PC-3 (cell line): ENCODE measurements around the gene AJAP1. TPM values are rescaled to one million over a fixed set of nuclear protein-coding genes. Genes with fewer than 3 reads are reported as not detected.

Experiments
- ATAC-seq: fragments of 200-7000 bp; cut with Tn5 transposase; 2 replicates; pipeline ENCODE4 v1.9.1; 2020; ENCODE audit warnings: mild to moderate bottlenecking, moderate library complexity
- BruUV-seq: library from RNA; stranded (reverse); fragments of 400-500 nt; replicated peaks from 2 replicates; lab custom pipeline; 2021; lab: Mats Ljungman, UMichigan
- CTCF ChIA-PET: fragments of 300-600 bp; sonication (Branson Sonifier 250); formaldehyde crosslinking; loops from one replicate; lab custom pipeline; 2022; ENCODE audit warnings: antibody characterized with exemption; lab: Charles Lee
- POLR2A ChIA-PET: fragments of 300-600 bp; sonication (Branson Sonifier 250); formaldehyde crosslinking; loops from one replicate; lab custom pipeline; 2022; ENCODE audit warnings: antibody characterized with exemption; ENCODE audit not compliant: unreplicated experiment; lab: Charles Lee
- DNase-seq: peaks from one replicate; pipeline ENCODE4 v3.0.0-alpha.2; 2015
- H2AFZ ChIP-seq: fragments of 300-600 bp; sonication (generic); 2 replicates; pipeline ENCODE4 v1.6.0; 2016; ENCODE audit warnings: antibody characterized with exemption, low read length
- H3F3A ChIP-seq: fragments of 300-600 bp; sonication (generic); one replicate; pipeline ENCODE4 v1.6.0; 2017; ENCODE audit warnings: antibody characterized with exemption, low read length, control low read depth, mild to moderate bottlenecking; ENCODE audit not compliant: unreplicated experiment
- H3K27ac ChIP-seq: fragments of 300-600 bp; sonication (generic); 2 replicates; pipeline ENCODE4 v1.5.1; 2016; ENCODE audit warnings: mild to moderate bottlenecking, low read length
- H3K27me3 ChIP-seq: fragments of 300-600 bp; sonication (generic); 2 replicates; pipeline ENCODE4 v1.6.1; 2016; ENCODE audit warnings: low read length, mixed read lengths
- H3K36me3 ChIP-seq: fragments of 300-600 bp; sonication (generic); 2 replicates; pipeline ENCODE4 v1.6.1; 2016; ENCODE audit warnings: low read depth, mixed run types, low read length, mixed read lengths
- H3K4me1 ChIP-seq: fragments of 300-600 bp; sonication (generic); 2 replicates; pipeline ENCODE4 v1.5.1; 2016; ENCODE audit warnings: low read length; ENCODE audit not compliant: insufficient read depth
- H3K4me2 ChIP-seq: fragments of 300-600 bp; sonication (generic); 2 replicates; pipeline ENCODE4 v1.6.0; 2016; ENCODE audit warnings: low read length
- H3K4me3 ChIP-seq: fragments of 300-600 bp; sonication (generic); 2 replicates; pipeline ENCODE4 v1.5.1; 2016; ENCODE audit warnings: mild to moderate bottlenecking, low read length, mixed read lengths
- H3K79me2 ChIP-seq: fragments of 300-600 bp; sonication (generic); 2 replicates; pipeline ENCODE4 v1.6.1; 2017; ENCODE audit warnings: low read length, mixed read lengths
- H3K9ac ChIP-seq: fragments of 300-600 bp; sonication (generic); 2 replicates; pipeline ENCODE4 v1.6.0; 2016; ENCODE audit warnings: mild to moderate bottlenecking, low read length
- H3K9me2 ChIP-seq: fragments of 300-600 bp; sonication (generic); replicated peaks from 2 replicates; pipeline ENCODE4 v1.6.1; 2016; ENCODE audit warnings: mixed run types, low read length, mixed read lengths
- H3K9me3 ChIP-seq: fragments of 300-600 bp; sonication (generic); 2 replicates; pipeline ENCODE4 v1.6.1; 2016; ENCODE audit warnings: low read length, mixed read lengths
- H4K20me1 ChIP-seq: fragments of 300-600 bp; sonication (generic); 2 replicates; pipeline ENCODE4 v1.6.1; 2016; ENCODE audit warnings: low read length, mixed read lengths
- EZH2 ChIP-seq: fragments of 300-600 bp; sonication (generic); IDR thresholded peaks from one replicate; pipeline ENCODE4 v1.6.1; 2017; ENCODE audit warnings: antibody characterized with exemption, mild to moderate bottlenecking, low read length; ENCODE audit not compliant: unreplicated experiment
- EZH2phosphoT487 ChIP-seq: fragments of 300-600 bp; sonication (generic); IDR thresholded peaks from 2 replicates; pipeline ENCODE4 v1.6.1; 2018; ENCODE audit warnings: mild to moderate bottlenecking, antibody characterized with exemption, low read length, borderline replicate concordance
- intact Hi-C: fragments of 100-400 bp; cut with micrococcal nuclease; formaldehyde crosslinking; loops from 2 replicates; pipeline ENCODE4 v1.9.0; 2023
- total RNA-seq: library from RNA; depleted of rRNA; stranded (reverse); fragments of >200 nt; gene quantifications from 2 replicates; pipeline ENCODE4 v1.2.3, GENCODE V29; 2014
- TF ChIP-seq, protein P1 (sequence below): fragments of 300-600 bp; sonication (generic); conservative IDR thresholded peaks from 2 replicates; pipeline ENCODE4 v1.5.1; 2017; ENCODE audit warnings: antibody characterized with exemption, low read depth, mild to moderate bottlenecking, low read length

AJAP1 gene
- total RNA-seq, 1 experiment from 2014 or later: not detected

DNA sequence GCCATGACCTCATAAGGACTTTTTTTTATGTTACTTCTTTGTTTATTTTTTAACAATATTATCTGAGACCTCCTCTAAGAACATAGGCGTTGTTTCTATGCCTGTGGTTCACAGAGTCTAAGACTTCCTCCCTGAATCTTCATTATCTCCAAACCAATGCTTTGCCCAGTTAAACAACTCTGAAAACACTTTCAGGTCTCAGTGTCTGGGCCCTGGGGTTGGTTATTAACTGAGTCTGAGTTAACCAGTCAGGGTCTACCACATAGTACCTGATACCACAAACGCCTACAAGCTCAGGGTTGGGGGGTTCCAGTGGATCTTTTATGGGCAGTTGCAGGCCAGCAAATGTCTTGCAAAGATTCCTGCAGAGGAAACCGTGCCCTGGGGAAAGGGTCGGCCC, 138.2 kb downstream of the AJAP1 start:
- ChIA-PET CTCF (no interaction called here), POLR2A (no interaction called here)
- no peaks in the 10 kb centered on the region for H3K36me3 ChIP-seq
- no peak overlapping the region for H3K4me2 ChIP-seq
- no peak overlapping the region for H3K4me3 ChIP-seq
- TF ChIP-seq EZH2 (no peak), EZH2phosphoT487 (no peak)
- TF ChIP-seq, protein P1, sequence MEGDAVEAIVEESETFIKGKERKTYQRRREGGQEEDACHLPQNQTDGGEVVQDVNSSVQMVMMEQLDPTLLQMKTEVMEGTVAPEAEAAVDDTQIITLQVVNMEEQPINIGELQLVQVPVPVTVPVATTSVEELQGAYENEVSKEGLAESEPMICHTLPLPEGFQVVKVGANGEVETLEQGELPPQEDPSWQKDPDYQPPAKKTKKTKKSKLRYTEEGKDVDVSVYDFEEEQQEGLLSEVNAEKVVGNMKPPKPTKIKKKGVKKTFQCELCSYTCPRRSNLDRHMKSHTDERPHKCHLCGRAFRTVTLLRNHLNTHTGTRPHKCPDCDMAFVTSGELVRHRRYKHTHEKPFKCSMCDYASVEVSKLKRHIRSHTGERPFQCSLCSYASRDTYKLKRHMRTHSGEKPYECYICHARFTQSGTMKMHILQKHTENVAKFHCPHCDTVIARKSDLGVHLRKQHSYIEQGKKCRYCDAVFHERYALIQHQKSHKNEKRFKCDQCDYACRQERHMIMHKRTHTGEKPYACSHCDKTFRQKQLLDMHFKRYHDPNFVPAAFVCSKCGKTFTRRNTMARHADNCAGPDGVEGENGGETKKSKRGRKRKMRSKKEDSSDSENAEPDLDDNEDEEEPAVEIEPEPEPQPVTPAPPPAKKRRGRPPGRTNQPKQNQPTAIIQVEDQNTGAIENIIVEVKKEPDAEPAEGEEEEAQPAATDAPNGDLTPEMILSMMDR: no peak
- H3K9ac ChIP-seq: no peak overlapping the region
- no peaks in the 10 kb centered on the region for H3K27me3 ChIP-seq
- H4K20me1 ChIP-seq: no peaks in the 10 kb centered on the region
- H3K79me2 ChIP-seq: no peaks in the 10 kb centered on the region
- no peak for DNase-seq
- BruUV-seq: no TSS peak
- H3K9me3 ChIP-seq: peaks cover 6% of the 10 kb centered on the region; the same call in 1 of the 2 replicates
- no peak overlapping the region for H3K27ac ChIP-seq
- no peaks in the 10 kb centered on the region for H3K9me2 ChIP-seq
- H3K4me1 ChIP-seq: no peaks in the 10 kb centered on the region
- intact Hi-C loops: no loop called here
- no peaks in the 10 kb centered on the region for H3F3A ChIP-seq
- H2AFZ ChIP-seq: no peak overlapping the region
- no peak for ATAC-seq

DNA sequence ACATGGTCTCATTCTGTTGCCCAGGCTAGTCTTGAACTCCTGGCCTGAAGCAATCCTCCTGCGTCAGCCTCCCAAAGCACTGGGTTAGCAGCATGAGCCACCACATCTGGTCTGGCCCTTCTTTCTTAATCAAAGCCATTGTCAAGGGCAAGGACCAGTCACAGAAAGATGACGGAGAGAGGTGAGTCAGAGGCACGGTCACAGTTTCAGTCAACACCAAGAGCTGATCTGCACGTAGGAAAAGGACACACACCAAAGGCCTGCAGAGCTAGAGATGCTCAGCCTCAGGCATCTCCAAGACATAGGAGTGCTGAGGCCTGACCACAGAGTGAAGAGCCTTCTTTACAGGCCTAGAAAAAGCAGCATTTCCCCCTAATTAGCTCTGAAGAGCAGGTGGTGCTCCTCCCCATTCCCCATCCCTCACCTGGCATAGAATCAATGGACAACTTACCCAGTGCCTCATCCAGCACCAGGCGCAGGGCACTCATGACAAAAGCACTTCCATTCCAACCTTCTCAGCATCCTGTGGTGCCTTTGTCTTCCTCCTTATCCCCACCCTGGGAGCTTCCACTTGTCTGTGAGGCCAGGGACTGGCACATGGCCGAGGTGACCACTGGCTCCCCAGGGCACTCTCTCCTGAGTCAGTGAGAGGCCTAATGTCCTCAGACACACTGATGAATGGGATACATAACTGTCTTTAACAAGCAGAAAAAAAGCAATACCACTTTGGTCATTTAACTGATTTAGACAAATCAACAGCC, 139.8 kb downstream of the AJAP1 start:
- ChIA-PET POLR2A (no interaction called here), CTCF (no interaction called here)
- H3K27me3 ChIP-seq: no peaks in the 10 kb centered on the region
- H3K4me3 ChIP-seq: no peak overlapping the region
- no peak overlapping the region for H2AFZ ChIP-seq
- intact Hi-C loops: no loop called here
- no peaks in the 10 kb centered on the region for H3F3A ChIP-seq
- no peak overlapping the region for H3K4me2 ChIP-seq
- TF ChIP-seq EZH2phosphoT487: no peak
- TF ChIP-seq, protein P1: no peak
- no peak for TF ChIP-seq EZH2
- H3K9ac ChIP-seq: no peak overlapping the region
- no peak for ATAC-seq
- DNase-seq: no peak
- H3K79me2 ChIP-seq: no peaks in the 10 kb centered on the region
- H4K20me1 ChIP-seq: no peaks in the 10 kb centered on the region
- H3K9me2 ChIP-seq: no peaks in the 10 kb centered on the region
- no TSS peak for BruUV-seq
- no peaks in the 10 kb centered on the region for H3K4me1 ChIP-seq
- peaks cover 15% of the 10 kb centered on the region; the same call in 1 of the 2 replicates for H3K9me3 ChIP-seq
- H3K27ac ChIP-seq: no peak overlapping the region
- H3K36me3 ChIP-seq: no peaks in the 10 kb centered on the region
